Measurements from ENCODE around the gene ZMYND8.

- TF ChIP-seq CTCF (IDR thresholded peaks at IDR 0.05) = no peak
- TF ChIP-seq POLR2A (IDR thresholded peaks at IDR 0.05) = no peak
- TF ChIP-seq POLR2AphosphoS5 (IDR thresholded peaks at IDR 0.05) = no peak
- TF ChIP-seq EP300 (IDR thresholded peaks at IDR 0.05) = no peak
These were observed 76.3 kb downstream of the ZMYND8 start for GRCh38 chr20:47280228-47280627.
